HG02885 (cell line): Measurements from ENCODE around the gene MAML2.

Experiments
- ATAC-seq: cut with Tn5 transposase; IDR thresholded peaks from one replicate; pipeline ENCODE4 v1.9.1; 2021; ENCODE audit warnings: mild to moderate bottlenecking; ENCODE audit not compliant: unreplicated experiment, poor library complexity

Gene MAML2

DNA sequence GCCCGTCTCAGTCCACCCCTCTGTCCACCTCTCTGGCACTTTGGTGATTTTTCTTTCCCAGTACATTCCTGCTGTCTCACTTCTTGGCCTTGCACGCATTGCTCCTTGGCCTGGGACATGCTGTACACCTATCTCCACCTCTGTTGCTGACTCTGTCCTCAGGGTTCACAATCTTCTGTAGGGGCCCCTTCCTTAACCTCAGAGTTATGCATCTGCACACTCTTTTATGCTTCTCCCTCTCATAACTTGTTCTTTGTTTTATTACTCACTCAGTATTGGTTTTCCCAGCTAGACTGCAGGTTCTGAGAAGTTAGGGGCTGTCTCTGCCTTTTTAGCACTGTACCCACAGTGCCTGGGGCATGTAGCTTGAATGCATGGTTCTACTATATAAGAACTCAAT is 279.9 kb downstream of the MAML2 start:
- ATAC-seq, result no peak

DNA sequence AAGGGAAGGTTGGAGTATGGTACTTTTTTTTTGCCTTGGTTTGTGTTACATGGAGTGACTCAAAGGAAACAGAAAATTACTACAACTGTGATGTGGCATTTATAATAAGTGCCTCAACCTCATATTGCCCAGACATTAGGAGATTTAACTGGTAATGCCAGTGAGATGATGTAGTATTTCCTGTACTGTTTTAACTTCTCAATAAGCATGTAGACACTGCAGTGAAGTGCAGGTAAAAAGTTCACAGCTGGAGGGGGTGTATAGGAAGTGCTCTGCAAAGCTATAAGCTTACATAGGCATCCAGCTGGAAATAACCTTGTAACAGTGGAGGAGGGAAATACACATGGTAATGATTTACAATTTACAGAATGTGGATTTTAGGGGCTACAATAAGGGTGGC is 280.9 kb downstream of the MAML2 start:
- ATAC-seq, result peak; percentile 39

DNA sequence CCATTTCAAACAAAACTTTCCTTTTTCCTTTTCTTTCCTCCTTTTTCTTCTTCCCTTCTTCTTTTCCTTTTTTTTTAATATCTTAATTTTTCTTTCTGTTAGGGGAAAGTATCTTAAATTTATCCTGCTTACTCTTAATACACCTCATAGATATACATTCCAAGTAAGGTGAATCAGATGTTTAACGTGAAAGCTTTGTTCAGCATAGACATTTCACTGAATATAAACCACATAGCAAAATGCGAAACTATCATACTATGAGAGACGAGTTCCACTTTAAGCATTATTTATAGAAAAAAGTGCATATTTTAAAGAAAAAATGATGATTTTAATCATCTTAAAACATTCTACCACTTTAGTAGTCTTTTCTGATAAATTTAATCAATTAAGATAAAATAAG is 281.3 kb downstream of the MAML2 start:
- ATAC-seq, result no peak

DNA sequence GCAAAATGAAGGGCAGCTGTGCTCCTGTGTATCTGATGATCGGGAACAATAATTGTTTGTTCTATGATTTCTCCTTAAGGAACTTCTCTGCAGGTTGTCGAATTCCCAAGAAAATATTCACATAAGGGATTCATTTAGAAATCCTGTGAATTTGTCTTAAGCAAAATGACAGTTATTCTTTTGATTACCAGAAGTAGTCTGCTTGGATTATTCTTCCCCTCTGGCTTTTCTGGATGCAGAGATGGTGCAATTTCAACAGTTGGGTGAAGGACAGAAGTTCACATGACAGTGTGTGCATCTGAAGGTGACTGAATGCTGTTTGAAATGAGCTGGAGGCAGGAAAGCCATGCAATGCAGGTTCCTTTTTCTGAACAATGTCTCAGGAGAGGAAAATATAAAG is 281.9 kb downstream of the MAML2 start:
- ATAC-seq, result no peak

DNA sequence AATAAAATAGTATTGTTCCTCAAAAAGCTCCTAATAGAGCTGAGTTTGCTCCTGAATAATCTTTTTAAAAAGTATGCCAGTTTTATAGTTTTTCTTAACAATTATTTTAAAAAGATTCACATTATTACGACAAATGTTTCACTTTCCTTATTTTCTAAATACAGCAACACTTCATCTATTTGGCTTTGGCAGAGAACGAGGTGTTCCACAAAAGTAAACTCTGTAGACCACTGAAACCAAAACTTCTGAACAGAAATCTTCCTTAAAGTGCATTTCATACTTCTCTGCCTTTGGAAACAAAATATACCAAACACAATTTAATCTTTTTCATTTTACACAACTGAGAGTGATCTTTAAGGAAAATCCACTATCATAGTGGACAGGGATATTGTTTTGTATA is 285.5 kb downstream of the MAML2 start:
- no peak for ATAC-seq

DNA sequence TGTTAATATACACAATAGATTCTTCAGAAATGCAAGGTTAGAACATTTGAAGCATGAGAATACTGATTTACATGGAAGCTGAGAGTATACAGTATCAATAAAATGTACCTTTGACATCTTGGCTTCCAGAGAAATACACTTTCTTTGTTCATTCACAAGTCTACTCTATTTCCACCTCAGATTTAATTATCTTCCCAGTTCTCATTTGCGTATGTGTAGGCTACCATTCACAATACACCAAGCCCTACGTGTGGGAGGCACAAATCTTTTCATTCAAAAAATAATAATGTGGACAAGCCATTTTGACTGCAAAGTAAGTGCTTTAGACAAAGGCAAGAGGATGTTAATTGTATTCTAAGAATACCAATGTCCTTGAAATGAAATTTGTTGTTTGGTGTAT is 286.4 kb downstream of the MAML2 start:
- ATAC-seq, result no peak

DNA sequence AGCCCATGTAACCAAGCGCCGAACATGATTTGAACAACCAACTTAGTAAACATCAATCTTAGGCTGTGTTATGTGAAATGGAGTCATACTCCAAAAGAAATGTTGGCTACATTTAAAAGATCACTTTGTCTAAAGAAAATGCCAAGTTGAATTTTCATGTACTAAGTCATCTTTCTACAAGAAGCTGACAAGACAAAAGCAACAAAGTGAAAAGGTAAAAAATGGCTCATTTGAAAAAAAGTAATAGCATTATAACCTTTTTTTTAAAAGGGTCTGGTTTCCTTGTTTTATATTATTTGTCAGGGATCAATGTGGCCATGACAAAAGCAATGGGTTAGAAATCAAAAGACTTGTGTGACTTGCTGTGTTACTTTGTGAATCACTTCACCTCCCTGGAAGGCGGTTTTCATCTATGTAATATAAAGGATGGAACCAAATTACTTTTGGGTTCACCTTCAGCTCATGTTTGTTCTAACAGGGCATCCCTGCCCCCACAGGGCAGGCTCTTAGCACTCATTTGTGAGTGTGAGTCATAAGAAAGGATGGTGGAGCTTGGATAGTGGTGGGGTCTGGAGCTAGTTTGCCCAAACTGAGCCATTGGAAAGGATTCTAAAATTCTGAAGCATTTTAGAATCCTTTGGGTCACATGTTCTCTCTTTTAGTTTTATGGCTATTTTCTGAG is 287.1 kb downstream of the MAML2 start:
- ATAC-seq, result no peak

DNA sequence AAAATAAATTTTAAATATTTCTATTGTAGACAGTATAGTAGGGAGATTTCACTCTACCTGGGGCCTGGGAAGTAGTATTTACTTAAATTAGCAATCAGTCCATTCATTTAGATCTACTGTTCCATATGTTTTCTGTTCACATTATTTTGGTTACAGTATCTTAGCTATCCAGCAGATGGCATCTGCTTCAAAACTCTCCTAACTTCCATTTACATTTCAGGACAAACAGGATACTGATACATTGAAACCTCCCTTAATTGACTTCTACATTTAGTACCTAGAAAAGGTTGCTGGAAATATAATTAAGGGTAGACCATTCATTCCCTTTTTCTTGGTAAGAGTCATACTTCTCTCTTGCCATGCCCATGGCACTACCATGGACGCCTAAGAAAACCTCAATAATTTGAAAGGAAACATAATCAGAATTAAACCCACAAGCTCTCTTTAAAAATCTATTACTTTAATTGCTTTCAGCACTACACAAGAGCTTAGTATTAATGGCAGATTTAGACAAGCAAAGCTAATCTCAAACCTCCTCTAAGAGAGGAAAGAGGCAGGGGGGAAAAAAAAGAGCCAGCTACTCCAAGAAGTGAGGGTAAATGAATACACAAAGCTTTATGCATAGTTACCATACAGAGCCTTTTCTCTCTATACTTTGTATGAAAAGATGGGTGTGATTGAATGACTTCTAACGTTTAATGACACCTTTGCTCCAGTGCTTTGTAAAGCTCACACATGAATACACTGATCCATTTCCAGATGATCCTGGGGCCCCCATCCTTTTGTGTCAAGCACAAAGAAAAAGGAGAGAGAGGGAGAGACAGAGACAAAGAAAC is 287.9 kb downstream of the MAML2 start:
- no peak for ATAC-seq

DNA sequence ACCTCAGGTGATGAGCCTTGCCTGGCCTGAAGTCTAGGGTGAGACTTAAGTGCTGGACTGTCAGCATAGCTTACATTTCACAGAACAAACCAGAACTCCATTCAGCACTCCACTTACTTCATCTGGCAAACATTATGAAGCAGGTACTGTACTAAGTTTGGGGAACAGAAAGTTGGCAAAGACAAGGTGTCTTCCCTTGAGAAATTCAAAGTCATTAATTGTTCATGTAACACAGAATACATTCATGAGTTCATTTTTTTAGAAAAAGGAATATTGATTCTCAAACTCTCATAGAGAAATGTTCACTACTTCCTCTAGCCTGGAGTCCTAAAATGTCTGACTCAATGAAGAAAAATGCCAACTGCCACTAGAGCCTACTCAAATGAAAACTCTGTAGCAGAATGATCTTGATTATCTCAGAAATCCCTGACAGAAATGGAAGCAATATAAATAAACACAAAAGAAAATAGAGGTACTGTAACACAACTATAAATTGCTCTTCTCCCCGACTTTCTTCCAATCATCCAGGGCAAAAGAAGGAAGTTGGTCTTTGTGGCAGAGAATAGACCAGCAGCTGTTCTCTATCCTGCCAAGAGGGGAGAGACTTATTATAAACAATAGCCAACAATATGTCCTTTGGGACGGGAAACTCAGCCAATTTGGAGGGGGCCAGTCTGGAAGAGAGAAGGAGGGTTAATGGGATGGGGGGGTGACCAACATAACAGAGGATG is 289.9 kb downstream of the MAML2 start:
- no peak for ATAC-seq

DNA sequence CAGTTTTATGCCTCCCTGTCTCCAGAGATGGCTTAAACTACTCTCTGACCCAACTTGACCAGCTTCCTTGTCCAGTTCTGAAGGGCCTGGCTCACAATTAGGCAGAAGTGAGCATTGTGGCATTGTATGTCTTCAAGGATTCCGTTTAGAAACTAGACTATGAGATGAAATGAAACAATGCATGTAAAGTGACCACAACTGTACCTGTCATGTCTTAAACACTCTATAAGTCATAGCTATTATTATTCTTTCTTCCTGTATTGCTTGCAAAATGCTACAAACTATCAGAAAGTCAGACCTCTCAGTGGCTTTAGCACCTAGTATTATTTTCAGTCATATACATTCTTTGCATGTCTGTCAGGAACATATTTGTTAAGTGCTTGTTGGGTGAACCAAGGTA is 291.2 kb downstream of the MAML2 start:
- ATAC-seq, result peak; percentile 94

DNA sequence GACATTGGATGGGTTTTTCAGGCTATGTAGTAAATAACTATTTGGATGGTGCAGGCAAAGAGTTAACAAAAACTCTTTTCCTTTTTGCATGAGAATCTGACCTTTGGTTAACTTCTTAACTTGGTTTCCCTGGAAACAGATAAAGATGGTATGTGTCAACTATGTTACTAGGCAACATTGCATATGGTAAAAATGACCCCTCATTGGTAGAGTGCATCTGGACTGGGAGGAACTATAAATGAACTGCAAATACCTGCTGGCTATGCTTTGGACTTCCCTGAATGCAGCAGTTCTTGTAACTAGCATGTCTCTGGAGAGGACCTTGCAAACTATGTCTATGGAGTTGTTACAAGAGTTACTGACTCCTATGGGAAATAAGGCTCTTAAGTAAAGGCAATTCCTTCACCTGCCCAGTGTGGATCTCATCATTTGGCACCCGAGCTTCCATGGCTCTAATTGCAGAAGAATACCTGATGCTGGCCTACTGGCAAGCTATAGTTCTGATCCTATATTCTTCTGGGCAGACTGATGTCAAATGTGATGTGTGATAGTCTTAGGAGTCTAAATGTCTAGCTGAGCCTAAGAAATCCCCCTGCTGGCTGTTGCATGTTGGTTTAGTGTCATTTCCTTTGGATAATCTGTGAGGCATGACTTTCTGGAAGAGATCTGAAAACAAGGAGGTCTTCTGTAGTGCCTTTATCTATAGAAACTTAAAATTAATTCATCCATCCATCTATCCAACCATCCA is 292.4 kb downstream of the MAML2 start:
- no peak for ATAC-seq

DNA sequence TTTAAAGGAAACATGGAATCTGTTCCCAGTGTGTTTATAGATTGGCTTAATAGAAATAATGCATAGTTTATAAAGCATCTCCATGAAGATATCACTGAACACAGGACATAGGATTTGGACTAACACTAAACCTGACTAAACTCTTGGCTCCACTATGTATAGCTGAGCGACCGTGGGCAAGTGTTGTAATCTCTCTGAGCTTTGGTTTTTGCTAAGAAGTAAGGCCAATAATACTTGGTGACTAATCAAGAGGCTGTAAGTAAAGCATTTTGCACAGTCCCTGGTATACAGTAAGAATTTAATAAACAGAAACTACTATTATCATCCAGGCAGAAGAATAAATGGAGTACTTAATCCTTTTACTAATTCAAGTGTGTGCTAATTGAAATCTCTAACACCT is 293.6 kb downstream of the MAML2 start:
- no peak for ATAC-seq

DNA sequence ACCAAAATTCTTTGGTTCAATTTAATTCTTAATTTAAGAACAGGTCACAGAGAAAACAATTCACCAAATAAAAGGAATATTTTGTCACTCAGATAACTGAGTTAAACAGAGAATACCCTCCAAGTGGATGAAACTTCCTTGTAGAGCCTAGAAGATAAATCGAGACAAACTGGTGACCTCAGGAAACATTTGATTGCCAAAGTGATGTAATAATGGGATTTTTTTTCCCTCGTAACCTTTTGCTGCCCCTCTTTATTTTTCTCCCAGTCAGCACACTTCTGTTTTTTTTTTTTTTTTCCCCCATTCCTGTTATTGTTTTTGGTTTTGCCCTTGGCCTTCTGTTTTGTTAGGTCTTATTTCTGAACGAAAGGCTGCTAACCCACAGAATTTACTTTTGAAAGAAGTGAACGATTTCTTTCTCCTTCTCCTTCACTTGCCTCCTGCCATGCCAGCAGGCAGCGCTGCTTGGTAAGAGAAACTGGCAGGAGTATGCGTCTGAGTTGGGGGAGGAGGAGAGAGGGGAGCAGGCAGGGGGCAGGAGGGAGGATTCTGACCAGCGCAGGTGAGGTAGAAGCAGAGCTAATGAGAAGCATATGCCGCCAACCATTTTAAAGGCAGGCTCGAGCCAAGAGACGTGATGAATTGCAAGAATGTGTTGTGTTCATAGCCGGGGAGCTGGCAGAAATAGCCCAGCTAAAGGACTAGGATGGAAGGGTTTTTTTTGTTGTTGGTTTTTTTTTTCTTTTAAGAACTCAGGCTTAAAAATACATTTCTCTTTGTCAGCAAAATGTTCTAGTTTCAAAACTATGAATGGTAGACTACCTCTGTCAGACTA is 297.2 kb downstream of the MAML2 start:
- no peak for ATAC-seq

DNA sequence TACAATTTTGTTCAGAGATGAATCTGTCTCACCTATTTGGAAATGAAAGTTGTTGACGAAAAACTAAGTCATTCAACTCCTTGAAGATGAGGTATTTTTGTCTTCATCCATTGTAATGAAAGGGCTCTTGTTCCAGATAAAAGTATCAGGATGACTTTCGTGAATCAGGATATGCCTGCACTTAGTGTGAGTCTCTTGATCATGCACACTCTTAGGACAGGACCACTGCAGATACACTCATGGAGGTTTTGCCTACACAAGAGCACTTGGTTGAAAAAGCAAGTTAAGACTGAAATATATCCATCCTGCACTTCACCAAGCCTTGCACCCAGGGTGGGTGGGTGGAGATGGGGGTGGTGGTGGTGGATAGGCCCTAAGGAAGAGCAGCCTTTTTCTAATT is 298.2 kb downstream of the MAML2 start:
- ATAC-seq, result no peak

DNA sequence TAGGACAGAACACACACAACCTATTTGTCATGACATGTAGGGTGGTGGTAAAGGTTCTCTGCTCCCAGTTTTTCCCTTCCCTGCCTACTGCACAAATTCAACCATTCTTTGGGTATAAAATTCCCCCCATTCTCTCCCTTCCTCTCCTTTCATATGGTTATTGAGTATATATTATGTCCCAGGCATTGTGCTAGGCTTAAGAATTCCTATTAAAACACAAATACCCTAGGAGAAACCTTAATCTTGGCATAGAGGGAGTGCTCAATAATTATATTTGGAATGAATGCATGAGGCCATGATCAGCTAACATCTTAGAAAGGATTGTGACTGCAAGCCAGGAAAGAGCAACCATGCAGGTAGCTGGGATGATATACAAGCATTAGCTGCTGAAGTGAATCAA is 298.7 kb downstream of the MAML2 start:
- no peak for ATAC-seq

DNA sequence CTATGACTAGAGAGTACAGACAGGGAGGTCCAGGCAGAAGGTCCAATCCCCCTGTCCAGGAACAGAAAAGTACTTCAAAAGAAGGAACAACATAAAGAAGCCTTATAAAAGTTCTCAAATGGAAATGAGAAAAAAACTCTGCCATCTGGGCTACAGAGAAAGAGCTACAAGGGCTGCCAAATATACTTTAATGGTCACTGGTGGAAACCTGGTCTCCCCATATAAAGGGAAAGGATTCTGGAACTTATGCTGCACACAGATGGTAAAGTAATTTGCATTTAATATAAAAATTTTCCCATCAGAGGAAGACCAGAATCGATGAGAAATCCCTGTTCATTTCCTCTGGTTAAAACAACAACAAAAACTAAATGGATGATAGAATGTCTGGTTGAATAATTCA is 299.7 kb downstream of the MAML2 start:
- no peak for ATAC-seq

DNA sequence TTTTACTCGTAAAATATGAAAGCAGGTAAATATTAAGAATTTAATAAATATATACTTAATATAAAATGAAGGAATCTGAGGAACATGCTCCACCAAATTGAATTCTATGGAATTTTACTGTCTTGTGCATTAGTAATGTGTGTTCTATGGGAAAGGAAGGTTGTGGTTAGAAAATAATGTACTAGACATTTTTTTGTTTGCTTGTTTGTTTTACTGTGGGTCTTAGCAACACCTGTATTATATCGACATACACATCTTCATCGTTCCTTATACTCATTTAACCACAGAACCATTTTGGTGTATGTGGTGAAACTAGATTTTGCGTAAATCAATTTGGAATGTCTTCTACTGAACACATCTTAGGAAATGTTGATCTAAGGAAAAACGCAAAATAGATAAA is 304.9 kb downstream of the MAML2 start:
- ATAC-seq, result no peak

DNA sequence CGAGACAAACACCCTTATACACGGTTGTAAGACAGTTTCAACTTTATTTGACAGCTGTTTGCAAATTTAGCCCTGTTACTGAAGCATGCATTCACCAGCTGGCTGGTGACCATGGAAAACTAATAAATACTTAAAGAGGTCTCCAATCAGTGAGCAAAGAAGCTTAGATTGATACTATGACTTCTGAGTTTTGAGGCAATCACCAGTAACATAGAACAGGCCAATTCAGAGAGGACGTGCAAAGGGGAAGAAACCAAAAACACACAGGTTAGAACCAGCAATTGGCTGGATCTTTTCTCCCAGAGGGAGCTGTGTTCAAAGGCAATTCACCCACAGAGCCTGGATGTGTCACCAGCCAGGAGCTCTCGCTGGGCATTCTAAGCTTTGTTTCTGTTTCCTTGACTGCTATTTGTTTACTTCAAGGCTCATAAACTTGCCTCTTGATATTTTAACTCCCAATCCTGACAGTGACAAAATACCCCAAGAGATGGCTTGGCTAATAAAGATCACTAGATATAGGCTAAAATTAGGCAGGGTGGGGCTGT is 305.5 kb downstream of the MAML2 start:
- no peak for ATAC-seq

DNA sequence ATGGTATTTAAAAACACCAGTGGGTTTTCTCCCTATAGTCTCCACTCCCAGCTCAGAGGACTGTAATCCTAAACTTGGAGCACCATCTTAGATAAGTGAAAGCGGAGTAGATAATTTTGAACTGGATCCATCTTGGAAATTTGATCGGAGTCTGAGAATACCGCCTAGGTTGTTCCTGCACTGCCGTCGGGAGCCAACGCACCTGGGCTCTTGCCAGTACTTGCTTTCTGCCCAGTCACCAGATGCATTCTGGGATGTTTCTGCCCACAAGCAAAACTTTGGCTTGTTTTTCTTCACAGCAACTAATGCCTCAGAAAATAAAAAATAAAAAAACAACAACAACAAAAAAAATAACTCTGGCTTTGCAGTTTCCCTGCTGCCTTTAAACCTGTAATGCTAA is 306.1 kb downstream of the MAML2 start:
- no peak for ATAC-seq

DNA sequence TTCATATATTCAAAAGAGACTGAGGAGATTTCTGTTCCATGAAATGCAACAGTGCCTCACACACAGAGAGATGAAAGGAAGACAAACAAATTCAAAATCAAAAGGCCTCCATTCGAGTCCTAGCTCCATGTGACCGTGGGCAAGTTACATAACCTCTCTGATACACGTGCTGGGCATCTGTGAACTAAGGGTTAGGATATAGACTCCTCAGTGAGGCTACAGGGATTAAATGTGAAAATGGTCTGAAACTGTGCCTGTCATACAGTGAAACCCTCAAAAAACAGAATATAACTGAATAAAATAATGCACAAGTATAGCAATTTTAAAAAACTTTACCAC is 307.3 kb downstream of the MAML2 start:
- ATAC-seq, result no peak
